ENCODE measurements around the gene PPP2R1B. TPM values are rescaled to one million over a fixed set of nuclear protein-coding genes. Genes with fewer than 3 reads are reported as not detected.

Gene PPP2R1B
- total and polyA plus RNA-seq, 2 experiments from 2014 or later, result 13.2 to 14.4 TPM

GRCh38 chr11:111734954-111735261 lies 31.3 kb downstream of the PPP2R1B start:
- no peak overlapping the region for H3K4me3 ChIP-seq
- H3K27ac ChIP-seq, result no peak overlapping the region

DNA sequence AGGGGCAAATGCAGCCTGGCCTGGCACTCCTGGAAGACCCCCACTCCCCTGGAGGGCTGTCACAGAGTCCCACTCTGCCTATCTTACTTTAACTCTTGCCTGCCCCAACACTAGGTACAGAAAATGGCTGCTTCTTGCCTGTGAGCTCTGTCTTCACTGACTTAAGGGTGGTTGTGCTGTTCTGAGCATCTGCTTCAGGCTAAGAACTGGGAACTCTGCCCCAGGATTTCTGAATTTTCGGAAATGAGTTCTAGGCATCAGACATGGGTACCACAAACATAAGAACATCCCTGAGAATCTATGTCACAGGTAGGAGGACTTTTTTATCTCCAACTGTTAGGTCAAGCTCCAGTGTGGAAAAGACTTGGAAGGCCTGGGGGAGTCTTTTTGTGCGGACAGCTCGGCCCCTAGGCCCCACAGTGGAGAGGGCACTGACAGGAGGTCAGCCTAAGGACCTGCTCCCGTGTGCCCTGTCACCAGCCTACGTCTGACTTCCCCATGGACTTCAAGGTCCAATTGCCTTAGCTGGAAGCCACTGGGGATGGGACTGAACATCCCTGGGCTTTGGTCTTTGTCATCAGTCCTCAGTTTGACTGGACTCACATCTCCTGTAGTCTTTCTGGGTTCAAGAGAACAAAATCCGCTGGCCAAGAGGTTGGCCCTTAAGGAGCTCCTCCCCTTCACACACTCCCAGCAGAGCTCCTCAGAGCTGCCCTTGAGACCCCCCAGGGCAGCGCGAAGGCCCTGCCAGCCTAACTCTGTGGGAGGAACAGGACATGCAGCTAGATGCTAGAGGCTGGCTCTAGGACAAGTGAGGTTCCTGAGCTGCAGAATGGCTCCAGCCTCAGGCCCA lies 31.9 kb downstream of the PPP2R1B start:
- H3K27ac ChIP-seq, result peak overlapping the region; percentile 22
- H3K9me3 ChIP-seq (ENCODE audit: low read depth), result no peaks in the 10 kb centered on the region
- H3K4me1 ChIP-seq (ENCODE audit: low read depth), result peaks cover 52% of the 10 kb centered on the region
- peak in 1 of 2 donors; percentile 40 for DNase-seq (ENCODE audit: low read depth in 1 of 2, low spot score in 1 of 2)
- no peaks in the 10 kb centered on the region for H3K36me3 ChIP-seq
- H3K4me3 ChIP-seq, result no peak overlapping the region
- TF ChIP-seq, protein P1, sequence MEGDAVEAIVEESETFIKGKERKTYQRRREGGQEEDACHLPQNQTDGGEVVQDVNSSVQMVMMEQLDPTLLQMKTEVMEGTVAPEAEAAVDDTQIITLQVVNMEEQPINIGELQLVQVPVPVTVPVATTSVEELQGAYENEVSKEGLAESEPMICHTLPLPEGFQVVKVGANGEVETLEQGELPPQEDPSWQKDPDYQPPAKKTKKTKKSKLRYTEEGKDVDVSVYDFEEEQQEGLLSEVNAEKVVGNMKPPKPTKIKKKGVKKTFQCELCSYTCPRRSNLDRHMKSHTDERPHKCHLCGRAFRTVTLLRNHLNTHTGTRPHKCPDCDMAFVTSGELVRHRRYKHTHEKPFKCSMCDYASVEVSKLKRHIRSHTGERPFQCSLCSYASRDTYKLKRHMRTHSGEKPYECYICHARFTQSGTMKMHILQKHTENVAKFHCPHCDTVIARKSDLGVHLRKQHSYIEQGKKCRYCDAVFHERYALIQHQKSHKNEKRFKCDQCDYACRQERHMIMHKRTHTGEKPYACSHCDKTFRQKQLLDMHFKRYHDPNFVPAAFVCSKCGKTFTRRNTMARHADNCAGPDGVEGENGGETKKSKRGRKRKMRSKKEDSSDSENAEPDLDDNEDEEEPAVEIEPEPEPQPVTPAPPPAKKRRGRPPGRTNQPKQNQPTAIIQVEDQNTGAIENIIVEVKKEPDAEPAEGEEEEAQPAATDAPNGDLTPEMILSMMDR (IDR thresholded peaks at IDR 0.05; ENCODE audit: low read depth, low read length), result no peak
- H3K27me3 ChIP-seq, result no peaks in the 10 kb centered on the region

More at GRCh38 chr11:111734954-111735261, 31.3 kb downstream of the PPP2R1B start:
- no peaks in the 10 kb centered on the region for H3K9me3 ChIP-seq (ENCODE audit: low read depth)
- DNase-seq (ENCODE audit: low read depth in 1 of 2, low spot score in 1 of 2), result no peak
- H3K36me3 ChIP-seq, result no peaks in the 10 kb centered on the region
- TF ChIP-seq, protein P1 (IDR thresholded peaks at IDR 0.05; ENCODE audit: low read depth, low read length), result no peak
- H3K4me1 ChIP-seq (ENCODE audit: low read depth), result peaks cover 46% of the 10 kb centered on the region
- no peaks in the 10 kb centered on the region for H3K27me3 ChIP-seq

GRCh38 chr11:111733611-111734088 lies 32.5 kb downstream of the PPP2R1B start:
- DNase-seq (ENCODE audit: low read depth in 1 of 2, low spot score in 1 of 2), result peak in 1 of 2 donors; percentile 9
- Histone ChIP-seq H3K27ac (peak overlapping the region; percentile 22), H3K27me3 (no peaks in the 10 kb centered on the region), H3K36me3 (no peaks in the 10 kb centered on the region), H3K4me1 (ENCODE audit: low read depth) (peaks cover 56% of the 10 kb centered on the region), H3K4me3 (no peak overlapping the region), H3K9me3 (ENCODE audit: low read depth) (no peaks in the 10 kb centered on the region)
- TF ChIP-seq, protein P1 (IDR thresholded peaks at IDR 0.05; ENCODE audit: low read depth, low read length), result no peak

DNA sequence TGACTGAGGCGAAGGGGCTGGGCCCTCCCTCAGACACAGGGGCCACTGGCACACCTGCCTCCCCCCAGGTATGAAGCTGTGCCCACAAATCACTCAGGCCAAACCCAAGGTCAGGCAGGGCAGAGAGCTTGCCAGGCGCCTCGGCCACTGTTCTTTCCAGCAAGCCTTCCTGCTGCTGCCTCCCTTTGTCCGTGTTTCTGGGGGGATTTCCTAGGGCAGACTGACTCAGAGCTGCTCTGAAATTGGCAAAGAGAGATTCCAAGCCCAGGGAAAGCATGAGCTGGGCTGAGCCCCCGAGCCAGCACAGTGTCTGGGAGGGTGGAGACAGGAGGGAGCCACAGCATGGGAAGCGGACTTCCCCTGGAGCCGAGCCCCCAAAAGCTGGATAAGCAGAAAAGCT lies 33.2 kb downstream of the PPP2R1B start:
- Histone ChIP-seq H3K27ac (peak overlapping the region; percentile 22), H3K4me1 (ENCODE audit: low read depth) (peaks cover 56% of the 10 kb centered on the region), H3K9me3 (ENCODE audit: low read depth) (no peaks in the 10 kb centered on the region), H3K27me3 (no peaks in the 10 kb centered on the region), H3K36me3 (no peaks in the 10 kb centered on the region), H3K4me3 (no peak overlapping the region)
- TF ChIP-seq, protein P1 (IDR thresholded peaks at IDR 0.05; ENCODE audit: low read depth, low read length), result no peak
- DNase-seq (ENCODE audit: low read depth in 1 of 2, low spot score in 1 of 2), result peak in 1 of 2 donors; percentile 85

DNA sequence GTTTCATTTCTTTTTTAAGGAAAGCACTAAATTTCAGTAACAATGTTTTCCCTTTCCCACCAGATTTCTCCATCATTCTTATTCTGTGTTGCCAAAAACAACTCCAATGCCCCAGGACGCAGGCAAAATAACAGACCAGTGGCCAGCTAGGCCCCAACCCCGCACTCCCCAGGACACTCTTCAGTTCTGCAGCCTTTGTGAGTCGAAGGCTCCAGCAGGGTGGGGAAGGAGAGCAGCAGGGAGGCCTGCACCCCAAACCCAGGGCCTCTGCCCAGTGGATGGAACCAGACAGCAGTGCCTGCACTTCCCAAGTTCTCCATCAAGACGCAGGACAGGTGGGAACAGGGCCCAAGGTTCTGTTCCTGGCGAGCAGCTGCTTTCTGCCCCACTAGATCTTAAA lies 34.4 kb downstream of the PPP2R1B start:
- Histone ChIP-seq H3K4me3 (no peak overlapping the region), H3K9me3 (ENCODE audit: low read depth) (no peaks in the 10 kb centered on the region), H3K27me3 (no peaks in the 10 kb centered on the region), H3K36me3 (no peaks in the 10 kb centered on the region), H3K4me1 (ENCODE audit: low read depth) (peaks cover 51% of the 10 kb centered on the region), H3K27ac (no peak overlapping the region)
- TF ChIP-seq, protein P1 (IDR thresholded peaks at IDR 0.05; ENCODE audit: low read depth, low read length), result no peak
- no peak for DNase-seq (ENCODE audit: low read depth in 1 of 2, low spot score in 1 of 2)
